Measurements from ENCODE around the gene MYBPC3. TPM values are rescaled to one million over a fixed set of nuclear protein-coding genes. Genes with fewer than 3 reads are reported as not detected.

The MYBPC3 gene
- total RNA-seq, 4 donors from 2014 or later: not detected

DNA sequence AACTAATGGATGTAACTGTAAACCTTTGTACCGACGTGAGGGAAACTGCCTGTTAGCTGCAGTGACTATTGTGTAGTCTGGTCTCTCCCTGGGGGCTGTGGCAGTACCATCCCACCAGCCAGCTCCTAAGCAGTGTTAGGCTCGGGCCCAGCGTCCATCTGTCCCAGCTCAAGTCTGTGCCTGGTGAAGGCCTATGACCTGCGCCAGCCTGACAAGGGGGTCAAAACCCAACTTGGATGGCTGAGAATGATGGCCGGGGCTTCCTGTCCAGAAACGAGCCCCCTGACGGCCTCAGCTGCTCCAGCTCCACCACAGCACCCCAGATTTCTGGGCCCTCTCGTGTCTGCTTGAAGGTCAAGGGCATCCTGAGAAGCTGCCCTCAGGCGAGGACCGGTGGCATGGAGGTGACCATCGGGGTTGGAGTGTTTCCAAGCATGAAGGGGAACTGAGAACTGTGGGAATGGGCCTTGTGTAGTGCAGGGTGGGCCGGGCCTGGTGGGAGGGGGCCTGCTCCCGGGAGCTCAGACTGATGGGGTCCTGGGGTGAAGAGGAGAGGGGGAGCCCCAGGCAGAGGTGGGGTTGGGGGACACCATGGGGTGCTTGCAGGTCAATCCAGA, 40.2 kb upstream of the MYBPC3 start:
- no peak overlapping the region for H3K27ac ChIP-seq
- no peak overlapping the region for H3K4me3 ChIP-seq (replicated peaks in 1 of 3)
- H3K36me3 ChIP-seq: no peaks in the 10 kb centered on the region
- no peak for DNase-seq
- 74 to 83% methylated on average over 11 to 12 of the region's 14 CpGs for WGBS, 2 donors
- no peaks in the 10 kb centered on the region for H3K9me3 ChIP-seq
- TF ChIP-seq POLR2A (IDR thresholded peaks at IDR 0.05) (no peak), CTCF (IDR thresholded peaks at IDR 0.05) (no peak)
- H3K27me3 ChIP-seq: no peaks in the 10 kb centered on the region
- peaks cover 0 to 14% of the 10 kb centered on the region in 2 donors for H3K4me1 ChIP-seq
- intact Hi-C loops (cut with DNase I): no loop called here

DNA sequence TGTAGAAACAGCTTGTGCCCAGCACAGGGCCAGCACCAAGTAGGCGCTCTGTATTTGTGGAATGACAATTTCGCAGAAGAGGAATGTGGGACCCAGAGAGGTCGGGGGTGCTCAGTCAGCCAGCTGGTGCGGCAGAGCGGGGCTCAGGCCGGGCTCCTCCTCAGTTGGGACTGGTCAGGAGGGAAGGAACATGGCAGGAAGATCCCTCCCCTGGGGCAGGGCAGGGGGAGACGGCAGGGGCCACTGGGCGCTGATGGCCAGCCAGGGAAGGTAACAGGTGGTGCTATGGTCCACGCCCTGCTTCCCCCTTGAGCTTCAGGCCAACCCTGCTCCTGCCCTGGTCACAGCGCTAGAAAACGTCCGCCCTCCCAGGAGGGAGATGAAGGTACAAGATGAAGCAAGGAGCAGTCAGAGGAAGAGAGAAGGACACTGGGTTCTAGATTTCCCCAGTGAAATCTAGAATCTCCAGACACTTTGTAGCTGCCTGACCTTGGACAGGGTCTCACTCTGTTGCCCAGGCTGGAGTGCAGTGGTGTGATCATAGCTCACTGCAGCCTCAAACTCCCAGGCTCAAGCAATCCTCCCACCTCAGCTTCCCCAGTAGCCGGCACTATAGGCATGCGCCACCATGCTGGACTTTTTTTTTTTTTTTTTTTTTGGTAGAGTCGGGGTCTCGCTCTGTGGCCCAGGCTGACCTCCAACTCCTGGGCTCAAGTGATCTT, 39.4 kb upstream of the MYBPC3 start:
- H3K27me3 ChIP-seq: no peaks in the 10 kb centered on the region
- H3K4me1 ChIP-seq: peaks cover 0 to 14% of the 10 kb centered on the region in 2 donors
- TF ChIP-seq POLR2A (IDR thresholded peaks at IDR 0.05) (no peak), CTCF (IDR thresholded peaks at IDR 0.05) (no peak)
- no peak overlapping the region for H3K27ac ChIP-seq
- no peak overlapping the region for H3K4me3 ChIP-seq (replicated peaks in 1 of 3)
- WGBS, 2 donors: 94% methylated on average over 16 of the region's 16 CpGs
- no peaks in the 10 kb centered on the region for H3K9me3 ChIP-seq
- H3K36me3 ChIP-seq: no peaks in the 10 kb centered on the region
- intact Hi-C loops (cut with DNase I): no loop called here
- DNase-seq: no peak

DNA sequence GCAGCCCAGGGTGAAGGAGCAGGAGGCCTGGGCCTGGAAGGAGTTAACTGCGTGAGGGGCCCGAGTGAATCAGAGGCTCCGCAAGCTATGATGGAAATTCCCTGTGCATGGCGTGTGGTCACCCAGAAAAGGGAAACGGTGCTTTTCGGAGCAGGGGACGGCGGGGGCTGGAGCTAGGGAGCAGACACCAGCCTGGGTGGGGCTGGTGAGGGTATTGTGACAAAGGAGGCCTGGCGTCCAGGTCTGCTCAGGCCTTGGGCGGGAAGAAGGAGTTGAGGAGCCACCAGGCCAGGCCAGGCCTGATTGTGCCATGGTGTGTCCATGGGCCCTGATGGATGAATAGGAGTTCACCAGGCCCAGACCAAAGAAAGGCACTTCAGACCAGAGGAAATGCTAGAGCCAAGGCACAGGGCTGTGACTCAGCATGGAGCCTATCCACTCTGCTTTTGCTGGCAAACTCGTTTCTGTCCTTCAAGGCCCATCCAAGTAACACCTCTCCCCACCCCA, 38.6 kb upstream of the MYBPC3 start:
- intact Hi-C loops (cut with DNase I): no loop called here
- no peak overlapping the region for H3K4me3 ChIP-seq (replicated peaks in 1 of 3)
- no peaks in the 10 kb centered on the region for H3K9me3 ChIP-seq
- H3K4me1 ChIP-seq: peaks cover 0 to 14% of the 10 kb centered on the region in 2 donors
- H3K27me3 ChIP-seq: no peaks in the 10 kb centered on the region
- H3K36me3 ChIP-seq: no peaks in the 10 kb centered on the region
- TF ChIP-seq CTCF (IDR thresholded peaks at IDR 0.05): no peak
- no peak for TF ChIP-seq POLR2A (IDR thresholded peaks at IDR 0.05)
- DNase-seq: no peak
- 91 to 95% methylated on average over 11 of the region's 11 CpGs for WGBS, 2 donors
- no peak overlapping the region for H3K27ac ChIP-seq

- WGBS, 2 donors: 96 to 97% methylated on average over 6 of the region's 6 CpGs
- Histone ChIP-seq H3K4me3 (replicated peaks in 1 of 3) (no peak overlapping the region), H3K4me1 (peaks cover 0 to 11% of the 10 kb centered on the region in 2 donors), H3K9me3 (no peaks in the 10 kb centered on the region), H3K27me3 (no peaks in the 10 kb centered on the region), H3K36me3 (no peaks in the 10 kb centered on the region), H3K27ac (no peak overlapping the region)
- intact Hi-C loops (cut with DNase I): no loop called here
- TF ChIP-seq CTCF (IDR thresholded peaks at IDR 0.05): no peak
- no peak for TF ChIP-seq POLR2A (IDR thresholded peaks at IDR 0.05)
- DNase-seq: no peak
These were observed 37.9 kb upstream of the MYBPC3 start for GRCh38 chr11:47390422-47390760.

Data from thyroid gland (tissue), 4 donors.